GM12878 (cell line): ENCODE data around the gene DNAJC5G. TPM values are rescaled to one million over a fixed set of nuclear protein-coding genes. Genes with fewer than 3 reads are reported as not detected.

Experiments used
- ATAC-seq: fragments of 200-7000 bp; cut with Tn5 transposase; 3 replicates; pipeline ENCODE4 v1.9.1; 2020; ENCODE audit warnings: mild to moderate bottlenecking, moderate library complexity
- BruUV-seq: library from RNA; stranded (reverse); fragments of 400-500 nt; replicated peaks from 2 replicates; lab custom pipeline; 2021; lab: Mats Ljungman, UMichigan
- CTCF ChIA-PET: fragments of 300-600 bp; sonication (Branson Sonifier 250); formaldehyde crosslinking; extraction: SDS; loops from one replicate; lab custom pipeline; 2021; ENCODE audit warnings: inconsistent platforms; lab: Yijun Ruan, JAX
- POLR2A ChIA-PET: fragments of 350-600 bp; formaldehyde crosslinking; extraction: SDS; loops from one replicate; lab custom pipeline; 2021; ENCODE audit warnings: inconsistent platforms; lab: Charles Lee
- RAD21 ChIA-PET: fragments of 300-600 bp; sonication (Branson Sonifier 250); formaldehyde crosslinking; loops from one replicate; lab custom pipeline; 2023; ENCODE audit warnings: antibody characterized with exemption; ENCODE audit not compliant: unreplicated experiment; lab: Charles Lee
- SMC1A ChIA-PET: fragments of 300-600 bp; sonication (Branson Sonifier 250); formaldehyde crosslinking; loops from one replicate; lab custom pipeline; 2023; ENCODE audit not compliant: unreplicated experiment, uncharacterized antibody; lab: Charles Lee
- DNase-seq: peaks from one replicate; pipeline ENCODE4 v3.0.0-alpha.2; 2011; ENCODE audit warnings: low read depth, low spot score
- FAIRE-seq: peaks from 3 replicates; lab custom pipeline; 2011; peaks lifted over from hg19 to GRCh38; lab: Jason Lieb, UNC
- H2AFZ ChIP-seq: 2 replicates; pipeline ENCODE4 v1.6.0; 2011; ENCODE audit warnings: low read depth, low read length, control low read depth; ENCODE audit not compliant: control insufficient read depth
- H3K27ac ChIP-seq: 2 replicates; pipeline ENCODE4 v1.5.1; 2011; ENCODE audit warnings: control low read depth; ENCODE audit not compliant: control insufficient read depth, insufficient read depth
- H3K27me3 ChIP-seq, 2 experiments: replicated peaks in 1 of 2; 2 replicates each; pipeline versions ENCODE4 v1.6.0 to v1.6.1; 2011; ENCODE audit warnings: low read length in 1 of 2; ENCODE audit not compliant: control insufficient read depth in 2 of 2, insufficient read depth in 2 of 2
- H3K36me3 ChIP-seq, 2 experiments: 2 replicates each; pipeline ENCODE4 v1.5.1; 2011; ENCODE audit warnings: low read length in 1 of 2; ENCODE audit not compliant: control insufficient read depth in 2 of 2, insufficient read depth in 2 of 2
- H3K4me1 ChIP-seq: 2 replicates; pipeline ENCODE4 v1.6.1; 2011; ENCODE audit warnings: mild to moderate bottlenecking, low read length, moderate library complexity, mixed read lengths; ENCODE audit not compliant: control insufficient read depth, insufficient read depth
- H3K4me2 ChIP-seq: 2 replicates; pipeline ENCODE4 v1.6.0; 2011; ENCODE audit warnings: control low read depth; ENCODE audit not compliant: control insufficient read depth, insufficient read depth
- H3K4me3 ChIP-seq: fragments of 200-600 bp; sonication (generic); 2 replicates; pipeline ENCODE4 v1.5.1; 2016
- H3K79me2 ChIP-seq: 2 replicates; pipeline ENCODE4 v1.6.0; 2011; ENCODE audit warnings: low read length; ENCODE audit not compliant: control insufficient read depth, insufficient read depth
- H3K9ac ChIP-seq: 2 replicates; pipeline ENCODE4 v1.8.0; 2011; ENCODE audit warnings: low read length, control low read depth, mixed read lengths; ENCODE audit not compliant: control insufficient read depth, insufficient read depth
- H3K9me3 ChIP-seq: replicated peaks from 3 replicates; pipeline ENCODE4 v1.5.1; 2011; ENCODE audit warnings: mild to moderate bottlenecking, low read length; ENCODE audit not compliant: control insufficient read depth, insufficient read depth
- H4K20me1 ChIP-seq: 2 replicates; pipeline ENCODE4 v1.6.0; 2011; ENCODE audit not compliant: control insufficient read depth, insufficient read depth
- BACH1 ChIP-seq: fragments of 450-650 bp; IDR thresholded peaks from 2 replicates; pipeline ENCODE4 v1.6.1; 2017; ENCODE audit warnings: mild to moderate bottlenecking, borderline replicate concordance
- CEBPZ ChIP-seq: fragments of 150-350 bp; IDR thresholded peaks from 2 replicates; pipeline ENCODE4 v1.6.1; 2016; ENCODE audit warnings: low read depth, low read length
- CHD1 ChIP-seq: IDR thresholded peaks from 2 replicates; pipeline ENCODE4 v1.6.1; 2012; ENCODE audit warnings: low read depth, low read length, improper control_type of control experiment
- YBX1 ChIP-seq: fragments of 450-650 bp; IDR thresholded peaks from 2 replicates; pipeline ENCODE4 v1.6.1; 2016; ENCODE audit warnings: antibody characterized with exemption
- ZBED1 ChIP-seq: IDR thresholded peaks from 2 replicates; pipeline ENCODE4 v1.6.1; 2016; ENCODE audit warnings: borderline replicate concordance
- WGBS: methylation state at CpG from one replicate; pipeline ENCODE4 v1.1.6; 2016; ENCODE audit warnings: low lambda C conversion rate; ENCODE audit not compliant: insufficient replicate concordance, insufficient coverage; ENCODE audit errors: missing lambda C conversion rate; 5-methylcytosine and 5-hydroxymethylcytosine counted together
- in situ Hi-C: fragments of 300-500 bp; cut with MboI; formaldehyde crosslinking; loops from 9 replicates; pipeline ENCODE4 v1.14.3; 2018; ENCODE audit warnings: mixed read lengths
- intact Hi-C: fragments of 100-400 bp; cut with micrococcal nuclease; formaldehyde crosslinking; loops from one replicate; pipeline ENCODE4 v1.14.2; 2022; ENCODE audit not compliant: unreplicated experiment
- polyA plus RNA-seq, 11 experiments: library from polyadenylated mRNA; depleted of rRNA in 4 of 11; unstranded in 6 of 11; stranded (reverse) in 5 of 11; fragments of >200 nt; fragmentation: Nextera tagmentation in 4 of 11; fragmentation: Illumina TruSeq in 1 of 11; extraction: Ambion mirVana in 4 of 11; extraction: Trizol in 1 of 11; gene quantifications; 1 replicate in 1 of 11; 2 replicates in 10 of 11; pipeline versions ENCODE4 v1.2.1 to v1.2.3, GENCODE V29; 2011 to 2016; ENCODE audit warnings: inconsistent platforms in 2 of 11, missing spikeins in 2 of 11, low read depth in 1 of 11
- total RNA-seq, 4 experiments: library from RNA; depleted of rRNA in 3 of 4; stranded (reverse); fragments of >200 nt in 3 of 4; fragmentation: Illumina TruSeq in 1 of 4; extraction: Trizol in 1 of 4; gene quantifications; 2 replicates each; pipeline versions ENCODE4 v1.2.1 to v1.2.3, GENCODE V29; 2013 to 2021

The DNAJC5G gene
- total and polyA plus RNA-seq, 10 of the 15 experiments (the other 5 are each of a cell fraction or from before 2014, with no cell fraction given) = not detected

GRCh38 chr2:27296481-27296880 lies 21.2 kb downstream of the DNAJC5G start:
- no peaks in the 10 kb centered on the region; a peak in 2 of 4 replicates for H3K27me3 ChIP-seq
- ChIA-PET CTCF (interaction anchor here (1.1 to 2.4 kb wide), 2 partner anchors 14 to 17 kb away, joined by 3 to 6 read pairs; partner anchors contain the start of gene TRIM54), POLR2A (interaction anchor here (0.6 kb wide), 1 partner anchor 13 kb away, joined by 3 read pairs; no protein-coding TSS in a partner anchor), RAD21 (no interaction called here), SMC1A (no interaction called here)
- ATAC-seq (no peak), FAIRE-seq (no peak), DNase-seq (no peak)
- no peak overlapping the region for H3K27ac ChIP-seq
- H3K4me3 ChIP-seq = no peak overlapping the region
- WGBS = 36% methylated on average over 3 of the region's 4 CpGs
- no peaks in the 10 kb centered on the region for H4K20me1 ChIP-seq
- H3K36me3 ChIP-seq = no peaks in the 10 kb centered on the region
- TF ChIP-seq CEBPZ (no peak), BACH1 (no peak), CHD1 (no peak), ZBED1 (no peak), YBX1 (no peak)
- no peaks in the 10 kb centered on the region for H3K79me2 ChIP-seq
- intact Hi-C loops = no loop called here
- H2AFZ ChIP-seq = no peak overlapping the region
- in situ Hi-C loops = no loop called here
- no peak overlapping the region for H3K9ac ChIP-seq
- H3K9me3 ChIP-seq = no peaks in the 10 kb centered on the region
- no TSS peak for BruUV-seq
- no peaks in the 10 kb centered on the region for H3K4me1 ChIP-seq
- no peak overlapping the region for H3K4me2 ChIP-seq
